Astrocyte (in vitro differentiated cells and primary cell): ENCODE measurements around the gene FAM234A. TPM values are rescaled to one million over a fixed set of nuclear protein-coding genes. Genes with fewer than 3 reads are reported as not detected.

Experiments used
- DNase-seq: peaks from one replicate; pipeline ENCODE4 v3.0.0-alpha.2; 2010; ENCODE audit warnings: low read depth
- FAIRE-seq: peaks from 2 replicates; lab custom pipeline; 2011; peaks lifted over from hg19 to GRCh38; lab: Jason Lieb, UNC
- H2AFZ ChIP-seq: 2 replicates; pipeline ENCODE4 v1.6.0; 2012; ENCODE audit warnings: low read depth, low read length, inconsistent platforms
- H3K27ac ChIP-seq: 2 replicates; pipeline ENCODE4 v1.5.1; 2011; ENCODE audit warnings: low read depth, low read length, inconsistent platforms
- H3K27me3 ChIP-seq: 2 replicates; pipeline ENCODE4 v1.6.0; 2011; ENCODE audit warnings: low read length, inconsistent platforms; ENCODE audit not compliant: insufficient read depth
- H3K36me3 ChIP-seq: 2 replicates; pipeline ENCODE4 v1.5.1; 2011; ENCODE audit warnings: low read length, inconsistent platforms; ENCODE audit not compliant: insufficient read depth
- H3K4me1 ChIP-seq: 2 replicates; pipeline ENCODE4 v1.5.1; 2011; ENCODE audit warnings: low read length, inconsistent platforms; ENCODE audit not compliant: insufficient read depth
- H3K4me2 ChIP-seq: 2 replicates; pipeline ENCODE4 v1.6.0; 2012; ENCODE audit warnings: low read length, inconsistent platforms
- H3K4me3 ChIP-seq: 2 replicates; pipeline ENCODE4 v1.5.1; 2011; ENCODE audit warnings: low read depth, mild to moderate bottlenecking, low read length, inconsistent platforms; ENCODE audit not compliant: insufficient read depth
- H3K79me2 ChIP-seq: 2 replicates; pipeline ENCODE4 v1.6.0; 2012; ENCODE audit warnings: mild to moderate bottlenecking, low read length, inconsistent platforms; ENCODE audit not compliant: insufficient read depth
- H3K9ac ChIP-seq: 2 replicates; pipeline ENCODE4 v1.6.0; 2012; ENCODE audit warnings: mild to moderate bottlenecking, low read length, inconsistent platforms
- H3K9me3 ChIP-seq: 2 replicates; pipeline ENCODE4 v1.5.1; 2012; ENCODE audit warnings: low read depth, mild to moderate bottlenecking, low read length, inconsistent platforms; ENCODE audit not compliant: insufficient read depth
- H4K20me1 ChIP-seq: 2 replicates; pipeline ENCODE4 v1.6.0; 2012; ENCODE audit warnings: low read length, inconsistent platforms; ENCODE audit not compliant: insufficient read depth
- H3K27ac Mint-ChIP-seq: one replicate; pipeline ENCODE4 v1.8.0; 2021; ENCODE audit warnings: mild to moderate bottlenecking, mixed read lengths; ENCODE audit not compliant: unreplicated experiment
- H3K27me3 Mint-ChIP-seq: one replicate; pipeline ENCODE4 v1.8.0; 2021; ENCODE audit warnings: low read depth, mixed read lengths; ENCODE audit not compliant: unreplicated experiment
- H3K36me3 Mint-ChIP-seq: one replicate; pipeline ENCODE4 v1.8.0; 2021; ENCODE audit warnings: low read depth, mixed read lengths; ENCODE audit not compliant: unreplicated experiment
- H3K4me1 Mint-ChIP-seq: one replicate; pipeline ENCODE4 v1.8.0; 2021; ENCODE audit warnings: low read depth, mixed read lengths; ENCODE audit not compliant: unreplicated experiment
- H3K4me3 Mint-ChIP-seq: one replicate; pipeline ENCODE4 v1.8.0; 2021; ENCODE audit warnings: mild to moderate bottlenecking, moderate library complexity, mixed read lengths; ENCODE audit not compliant: unreplicated experiment
- H3K9me3 Mint-ChIP-seq: one replicate; pipeline ENCODE4 v1.8.0; 2021; ENCODE audit warnings: mild to moderate bottlenecking, mixed read lengths; ENCODE audit not compliant: unreplicated experiment
- CTCF ChIP-seq: IDR thresholded peaks from 2 replicates; pipeline ENCODE4 v1.5.1; 2011; ENCODE audit warnings: low read depth, mild to moderate bottlenecking, inconsistent platforms, low read length, moderate library complexity; ENCODE audit not compliant: insufficient read depth
- EZH2 ChIP-seq: IDR thresholded peaks from 2 replicates; pipeline ENCODE4 v1.6.1; 2012; ENCODE audit warnings: mild to moderate bottlenecking, low read length, inconsistent platforms; ENCODE audit not compliant: insufficient read depth
- total RNA-seq: library from RNA; stranded (reverse); gene quantifications from 2 replicates; pipeline ENCODE4 v1.2.1, GENCODE V29; 2021

The FAM234A gene
- total RNA-seq, 1 donor from 2014 or later, result 70.8 TPM

- Histone ChIP-seq H3K4me3 (no peak within 1 kb of the TSS), H3K9ac (no peak within 1 kb of the TSS), H4K20me1 (peaks cover 4% of the 10 kb centered on the region), H3K27ac (no peak within 1 kb of the TSS), H3K4me1 (no peaks in the 10 kb centered on the region), H3K4me2 (no peak within 1 kb of the TSS), H3K9me3 (no peaks in the 10 kb centered on the region), H3K27me3 (peaks cover 7% of the 10 kb centered on the region), H2AFZ (no peak within 1 kb of the TSS), H3K79me2 (no peaks in the 10 kb centered on the region), H3K36me3 (no peaks in the 10 kb centered on the region)
- peaks cover 5% of the 10 kb centered on the region for H3K36me3 Mint-ChIP-seq
- DNase-seq, result no peak
- peaks cover 5% of the 10 kb centered on the region for H3K27me3 Mint-ChIP-seq
- TF ChIP-seq EZH2 (no peak), CTCF (no peak)
- no peak within 1 kb of the TSS for H3K4me3 Mint-ChIP-seq
- H3K9me3 Mint-ChIP-seq, result no peaks in the 10 kb centered on the region
- no peak within 1 kb of the TSS for H3K27ac Mint-ChIP-seq
- FAIRE-seq, result no peak
- no peaks in the 10 kb centered on the region for H3K4me1 Mint-ChIP-seq
These were observed 48.6 kb downstream of the FAM234A start, which contains the start of gene PDIA2 for GRCh38 chr16:283033-283805. Gene PDIA2, plus strand, starts transcription at chr16:283164. Its CDS starts 6 bp downstream, at chr16:283170.

GRCh38 chr16:284204-285120, 49.8 kb downstream of the FAM234A start:
- Mint-ChIP-seq H3K4me3 (no peak overlapping the region), H3K27me3 (no peaks in the 10 kb centered on the region), H3K36me3 (peaks cover 5% of the 10 kb centered on the region), H3K4me1 (no peaks in the 10 kb centered on the region), H3K9me3 (no peaks in the 10 kb centered on the region), H3K27ac (no peak overlapping the region)
- Histone ChIP-seq H2AFZ (no peak overlapping the region), H3K4me3 (no peak overlapping the region), H3K27me3 (peaks cover 5% of the 10 kb centered on the region), H4K20me1 (no peaks in the 10 kb centered on the region), H3K9ac (no peak overlapping the region), H3K36me3 (no peaks in the 10 kb centered on the region), H3K9me3 (no peaks in the 10 kb centered on the region), H3K4me1 (no peaks in the 10 kb centered on the region), H3K79me2 (no peaks in the 10 kb centered on the region), H3K4me2 (no peak overlapping the region), H3K27ac (no peak overlapping the region)
- DNase-seq, result no peak
- TF ChIP-seq CTCF (no peak), EZH2 (no peak)
- no peak for FAIRE-seq
